Measurements from ENCODE around the gene GPC3.

Gene GPC3

DNA sequence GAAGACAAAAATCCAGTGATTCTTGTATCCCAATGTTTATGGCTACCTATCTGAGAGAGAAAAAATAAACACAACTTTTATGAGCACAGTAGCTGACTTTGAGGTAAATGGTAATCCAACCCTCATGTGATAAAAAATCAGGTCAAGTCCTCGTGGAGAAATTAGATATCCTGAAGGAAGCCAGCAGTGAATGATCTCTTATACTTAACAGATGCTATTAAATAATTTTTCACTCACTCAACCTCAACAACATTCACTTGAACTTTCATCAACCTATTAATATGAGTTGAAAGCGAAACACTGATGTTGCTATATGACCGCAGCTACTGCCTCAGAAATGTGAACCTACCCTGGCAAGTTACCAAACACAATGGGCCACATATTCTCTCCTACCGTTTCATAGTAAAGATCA lies 105.4 kb downstream of the GPC3 start:
- in situ Hi-C loops (cut with HindIII; ENCODE audit: low sequenced_read_pairs): no loop called here

DNA sequence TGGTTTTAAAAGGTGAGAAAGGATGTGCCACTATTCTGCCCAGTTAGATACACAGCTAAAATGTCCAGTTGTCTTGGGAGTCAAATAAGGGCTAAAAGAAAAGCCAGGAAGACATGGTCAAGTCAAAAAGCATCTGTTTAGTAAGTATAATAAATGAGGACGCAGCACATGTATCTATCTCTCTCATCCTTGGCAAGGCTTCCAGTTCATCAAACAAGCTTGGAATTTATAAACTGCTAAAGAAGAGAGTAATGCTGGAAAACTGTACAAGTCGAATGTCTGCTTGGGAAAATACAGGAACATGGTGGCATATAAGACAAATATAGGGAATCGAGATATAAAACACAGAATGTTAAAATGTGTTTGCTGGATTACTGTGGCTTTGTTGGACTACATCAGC lies 106.7 kb downstream of the GPC3 start:
- in situ Hi-C loops (cut with HindIII; ENCODE audit: low sequenced_read_pairs): no loop called here
- TF ChIP-seq CTCF (IDR thresholded peaks at IDR 0.05; ENCODE audit: low read depth, low read length, missing control alignments): no peak

More for the DNA sequence above, 105.4 kb downstream of the GPC3 start:
- no peak for TF ChIP-seq CTCF (IDR thresholded peaks at IDR 0.05; ENCODE audit: low read depth, low read length, missing control alignments)
- DNase-seq (ENCODE audit: low read depth): no peak
- H3K4me3 ChIP-seq (ENCODE audit: low read depth, low read length): no peak overlapping the region

GRCh38 chrX:133876646-133877045 lies 108.7 kb downstream of the GPC3 start:
- DNase-seq (ENCODE audit: low read depth): no peak
- TF ChIP-seq CTCF (IDR thresholded peaks at IDR 0.05; ENCODE audit: low read depth, low read length, missing control alignments): no peak
- no peak overlapping the region for H3K4me3 ChIP-seq (ENCODE audit: low read depth, low read length)
- in situ Hi-C loops (cut with HindIII; ENCODE audit: low sequenced_read_pairs): no loop called here

More for the DNA sequence above, 106.7 kb downstream of the GPC3 start:
- H3K4me3 ChIP-seq (ENCODE audit: low read depth, low read length): no peak overlapping the region
- DNase-seq (ENCODE audit: low read depth): no peak

GRCh38 chrX:133869270-133869669 lies 116.1 kb downstream of the GPC3 start:
- TF ChIP-seq CTCF (IDR thresholded peaks at IDR 0.05; ENCODE audit: low read depth, low read length, missing control alignments): no peak
- no peak overlapping the region for H3K4me3 ChIP-seq (ENCODE audit: low read depth, low read length)
- DNase-seq (ENCODE audit: low read depth): no peak
- in situ Hi-C loops (cut with HindIII; ENCODE audit: low sequenced_read_pairs): no loop called here

DNA sequence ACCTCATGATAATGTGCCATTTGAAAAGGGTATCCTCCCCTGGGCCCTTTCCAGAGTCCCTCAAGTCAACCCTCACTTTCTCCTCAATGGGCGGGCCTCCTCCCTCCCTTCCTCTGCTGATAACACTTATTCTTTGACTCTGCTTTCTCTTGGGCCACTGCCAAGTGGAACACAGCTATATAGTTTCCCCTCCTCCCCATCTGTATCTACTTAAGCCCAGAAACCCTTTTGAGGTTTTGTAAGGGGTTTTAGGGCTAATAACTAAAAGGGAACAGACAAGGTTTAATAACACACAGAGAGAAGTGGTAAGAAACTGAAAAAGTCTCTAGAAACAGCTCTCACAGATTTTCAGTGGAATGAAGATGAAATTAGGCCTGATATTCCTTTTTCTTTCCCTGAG lies 116.7 kb downstream of the GPC3 start:
- no peak for TF ChIP-seq CTCF (IDR thresholded peaks at IDR 0.05; ENCODE audit: low read depth, low read length, missing control alignments)
- no peak for DNase-seq (ENCODE audit: low read depth)
- in situ Hi-C loops (cut with HindIII; ENCODE audit: low sequenced_read_pairs): no loop called here
- H3K4me3 ChIP-seq (ENCODE audit: low read depth, low read length): no peak overlapping the region

DNA sequence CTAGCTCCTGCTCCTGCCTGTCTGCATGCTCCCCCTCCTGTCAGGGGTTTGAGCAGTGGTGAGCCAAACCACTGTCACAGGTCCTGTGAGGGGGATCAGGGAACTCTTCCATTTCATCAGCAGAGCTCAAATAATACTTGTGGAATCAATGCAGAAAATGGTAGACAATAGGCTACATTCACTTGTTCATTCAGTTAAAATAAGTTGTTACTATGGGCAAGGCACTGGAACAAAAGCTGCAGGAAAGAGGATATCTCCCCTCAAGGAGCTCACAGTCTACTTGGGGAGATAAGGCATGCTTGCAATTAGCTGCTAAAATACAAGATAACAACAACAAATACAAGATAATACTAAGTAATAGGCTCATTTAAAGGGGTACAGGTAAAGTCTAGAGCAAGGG lies 117.1 kb downstream of the GPC3 start:
- in situ Hi-C loops (cut with HindIII; ENCODE audit: low sequenced_read_pairs): no loop called here
- DNase-seq (ENCODE audit: low read depth): no peak
- TF ChIP-seq CTCF (IDR thresholded peaks at IDR 0.05; ENCODE audit: low read depth, low read length, missing control alignments): no peak
- H3K4me3 ChIP-seq (ENCODE audit: low read depth, low read length): no peak overlapping the region

All from astrocyte of the cerebellum (primary cell).